H1 (cell line): ENCODE results near the gene MTCL3.

ENCODE experiments used
- KDM1A ChIP-seq: fragments of 200-600, 300-600 bp; sonication (generic); IDR thresholded peaks from 2 replicates; pipeline ENCODE4 v1.7.1; 2016; ENCODE audit warnings: mild to moderate bottlenecking, low read length, borderline replicate concordance
- POLR2A ChIP-seq, 2 experiments: IDR thresholded peaks; 1 replicate in 1 of 2; 2 replicates in 1 of 2; pipeline ENCODE4 v1.6.1; 2011; ENCODE audit warnings: low read depth in 2 of 2, low read length in 2 of 2, mild to moderate bottlenecking in 2 of 2; ENCODE audit errors: control extremely low read depth in 1 of 2

Gene MTCL3

DNA sequence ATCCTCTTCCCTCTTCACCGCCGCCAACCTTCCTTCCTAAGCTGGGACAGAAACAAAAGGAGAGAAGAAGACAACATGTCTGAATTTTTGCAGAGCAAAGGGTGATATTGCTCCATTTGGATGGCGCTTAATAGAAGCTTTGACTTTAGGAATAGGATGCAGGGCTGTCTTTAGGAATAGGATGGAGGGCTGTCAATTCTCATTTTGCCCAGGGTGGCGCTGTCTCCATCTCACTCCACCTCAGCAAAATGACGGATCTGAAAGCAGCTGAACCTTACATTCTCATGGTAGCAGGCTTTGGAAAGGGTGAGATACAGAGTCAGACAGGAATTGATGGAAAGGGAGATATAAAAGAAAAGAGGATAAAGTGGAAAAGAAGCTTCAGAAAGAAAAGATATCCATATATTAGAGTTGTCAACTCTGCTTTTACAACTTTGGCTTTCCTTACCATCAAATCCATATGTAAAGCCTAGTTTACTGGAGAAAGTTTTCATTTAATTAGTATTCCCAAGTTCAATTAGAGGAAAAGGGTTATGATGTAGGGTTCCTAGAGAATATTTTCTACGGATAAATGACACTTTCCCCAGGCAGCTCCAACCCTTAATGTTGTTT, 2.4 kb downstream of the MTCL3 start (continued):
- TF ChIP-seq KDM1A: no peak
- TF ChIP-seq POLR2A (IDR thresholded peaks at IDR 0.05; ENCODE audit: control extremely low read depth in 1 of 2, low read depth in 2 of 2, low read length in 2 of 2): no peak
- TF ChIP-seq, all 59 proteins: peak for 6
